HepG2 (cell line): ENCODE data around the gene DUSP9. TPM values are rescaled to one million over a fixed set of nuclear protein-coding genes. Genes with fewer than 3 reads are reported as not detected.

Experiments used
- ATAD3A ChIP-seq: sonication (generic); formaldehyde crosslinking; IDR thresholded peaks from 2 replicates; pipeline ENCODE4 v1.4.0; 2020; ENCODE audit warnings: missing genetic modification reagents
- CAMTA2 ChIP-seq: sonication (generic); formaldehyde crosslinking; IDR thresholded peaks from 2 replicates; pipeline ENCODE4 v1.4.0; 2020; ENCODE audit warnings: mild to moderate bottlenecking, missing genetic modification reagents, borderline replicate concordance
- GTF2F1 ChIP-seq: fragments of 150-350 bp; IDR thresholded peaks from 2 replicates; pipeline ENCODE4 v1.6.1; 2014; ENCODE audit warnings: low read length
- MATR3 ChIP-seq: sonication (generic); formaldehyde crosslinking; IDR thresholded peaks from 2 replicates; pipeline ENCODE4 v1.4.0; 2020; ENCODE audit warnings: missing genetic modification reagents
- SALL1 ChIP-seq: sonication (generic); formaldehyde crosslinking; IDR thresholded peaks from 2 replicates; pipeline ENCODE4 v1.8.0; 2022; ENCODE audit warnings: mild to moderate bottlenecking, missing genetic modification reagents
- SYNCRIP ChIP-seq: fragments of 200-400 bp; formaldehyde crosslinking; IDR thresholded peaks from 2 replicates; pipeline ENCODE4 v1.6.1; 2018; ENCODE audit warnings: mild to moderate bottlenecking, low read depth, low read length; ENCODE audit not compliant: insufficient read depth
- ZBTB42 ChIP-seq: sonication (generic); formaldehyde crosslinking; IDR thresholded peaks from 2 replicates; pipeline ENCODE4 v1.5.0; 2020; ENCODE audit warnings: mild to moderate bottlenecking, missing genetic modification reagents
- ZBTB7A ChIP-seq: sonication (generic); formaldehyde crosslinking; IDR thresholded peaks from 2 replicates; pipeline ENCODE4 v1.8.0; 2022; ENCODE audit warnings: mild to moderate bottlenecking, missing genetic modification reagents
- ZNF20 ChIP-seq: sonication (generic); formaldehyde crosslinking; IDR thresholded peaks from 2 replicates; pipeline ENCODE4 v1.4.0; 2020; ENCODE audit warnings: mild to moderate bottlenecking, moderate library complexity, missing genetic modification reagents
- polyA plus RNA-seq, 8 experiments: library from polyadenylated mRNA; depleted of rRNA in 3 of 8; stranded (reverse) in 7 of 8; unstranded in 1 of 8; fragments of >200 nt; fragmentation: Illumina TruSeq in 4 of 8; extraction: Trizol in 4 of 8; gene quantifications; 2 replicates each; pipeline versions ENCODE4 v1.2.1 to v1.2.3, GENCODE V29; 2011 to 2016; ENCODE audit warnings: low read depth in 4 of 8, missing spikeins in 1 of 8, mixed read lengths in 1 of 8; ENCODE audit not compliant: insufficient read depth in 1 of 8
- total RNA-seq, 5 experiments: library from RNA; depleted of rRNA; stranded (reverse); fragments of >200 nt; fragmentation: Illumina TruSeq; extraction: Trizol; gene quantifications; 2 replicates each; pipeline ENCODE4 v1.2.3, GENCODE V29; 2016; ENCODE audit warnings: low read depth in 1 of 5
- TF ChIP-seq, protein P1 (sequence below): IDR thresholded peaks from 2 replicates; pipeline ENCODE4 v1.4.0; 2020; ENCODE audit warnings: mild to moderate bottlenecking, missing genetic modification reagents
- TF ChIP-seq, protein P2 (sequence below): sonication (generic); formaldehyde crosslinking; IDR thresholded peaks from 2 replicates; pipeline ENCODE4 v1.4.0; 2020; ENCODE audit warnings: missing genetic modification reagents, borderline replicate concordance
- TF ChIP-seq, protein P3 (sequence below): IDR thresholded peaks from 2 replicates; pipeline ENCODE4 v1.6.1; 2016; ENCODE audit warnings: missing genetic modification reagents, missing compliant biosample characterization
- TF ChIP-seq, protein P4 (sequence below): sonication (generic); formaldehyde crosslinking; IDR thresholded peaks from 2 replicates; pipeline ENCODE4 v1.8.1; 2022; ENCODE audit warnings: mild to moderate bottlenecking, missing genetic modification reagents
- TF ChIP-seq, protein P5 (sequence below): sonication (generic); formaldehyde crosslinking; IDR thresholded peaks from 2 replicates; pipeline ENCODE4 v1.5.0; 2020; ENCODE audit warnings: mild to moderate bottlenecking, missing genetic modification reagents, borderline replicate concordance

DUSP9 gene
- total and polyA plus RNA-seq, 2 of the 13 experiments (the other 11 are each of a cell fraction or from before 2014, with no cell fraction given) = 235 to 435 TPM

DNA sequence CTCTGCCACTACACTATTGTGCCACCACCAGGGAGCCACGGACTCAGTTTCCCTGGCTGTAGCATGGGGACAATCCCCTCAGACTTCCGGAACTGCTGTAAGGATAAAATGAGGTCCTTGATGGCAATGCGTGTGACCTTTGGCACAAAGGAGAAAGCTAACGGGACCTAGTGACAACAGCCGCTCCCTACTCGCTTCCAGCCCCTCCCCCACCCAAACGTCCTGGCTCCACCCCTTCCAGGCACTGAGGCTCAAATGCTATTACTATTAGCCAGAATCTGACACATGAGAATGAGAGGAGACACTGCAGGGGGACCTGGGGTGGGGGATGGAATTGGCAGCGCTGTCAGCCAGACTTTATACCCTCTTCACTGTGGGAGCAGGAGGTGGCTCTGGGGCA, 5.4 kb upstream of the DUSP9 start (continued):
- TF ChIP-seq, protein P1, sequence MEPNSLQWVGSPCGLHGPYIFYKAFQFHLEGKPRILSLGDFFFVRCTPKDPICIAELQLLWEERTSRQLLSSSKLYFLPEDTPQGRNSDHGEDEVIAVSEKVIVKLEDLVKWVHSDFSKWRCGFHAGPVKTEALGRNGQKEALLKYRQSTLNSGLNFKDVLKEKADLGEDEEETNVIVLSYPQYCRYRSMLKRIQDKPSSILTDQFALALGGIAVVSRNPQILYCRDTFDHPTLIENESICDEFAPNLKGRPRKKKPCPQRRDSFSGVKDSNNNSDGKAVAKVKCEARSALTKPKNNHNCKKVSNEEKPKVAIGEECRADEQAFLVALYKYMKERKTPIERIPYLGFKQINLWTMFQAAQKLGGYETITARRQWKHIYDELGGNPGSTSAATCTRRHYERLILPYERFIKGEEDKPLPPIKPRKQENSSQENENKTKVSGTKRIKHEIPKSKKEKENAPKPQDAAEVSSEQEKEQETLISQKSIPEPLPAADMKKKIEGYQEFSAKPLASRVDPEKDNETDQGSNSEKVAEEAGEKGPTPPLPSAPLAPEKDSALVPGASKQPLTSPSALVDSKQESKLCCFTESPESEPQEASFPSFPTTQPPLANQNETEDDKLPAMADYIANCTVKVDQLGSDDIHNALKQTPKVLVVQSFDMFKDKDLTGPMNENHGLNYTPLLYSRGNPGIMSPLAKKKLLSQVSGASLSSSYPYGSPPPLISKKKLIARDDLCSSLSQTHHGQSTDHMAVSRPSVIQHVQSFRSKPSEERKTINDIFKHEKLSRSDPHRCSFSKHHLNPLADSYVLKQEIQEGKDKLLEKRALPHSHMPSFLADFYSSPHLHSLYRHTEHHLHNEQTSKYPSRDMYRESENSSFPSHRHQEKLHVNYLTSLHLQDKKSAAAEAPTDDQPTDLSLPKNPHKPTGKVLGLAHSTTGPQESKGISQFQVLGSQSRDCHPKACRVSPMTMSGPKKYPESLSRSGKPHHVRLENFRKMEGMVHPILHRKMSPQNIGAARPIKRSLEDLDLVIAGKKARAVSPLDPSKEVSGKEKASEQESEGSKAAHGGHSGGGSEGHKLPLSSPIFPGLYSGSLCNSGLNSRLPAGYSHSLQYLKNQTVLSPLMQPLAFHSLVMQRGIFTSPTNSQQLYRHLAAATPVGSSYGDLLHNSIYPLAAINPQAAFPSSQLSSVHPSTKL (CRISPR knock-in tag) = peak; percentile 28; the same call in 1 of the 2 replicates
- TF ChIP-seq, protein P2, sequence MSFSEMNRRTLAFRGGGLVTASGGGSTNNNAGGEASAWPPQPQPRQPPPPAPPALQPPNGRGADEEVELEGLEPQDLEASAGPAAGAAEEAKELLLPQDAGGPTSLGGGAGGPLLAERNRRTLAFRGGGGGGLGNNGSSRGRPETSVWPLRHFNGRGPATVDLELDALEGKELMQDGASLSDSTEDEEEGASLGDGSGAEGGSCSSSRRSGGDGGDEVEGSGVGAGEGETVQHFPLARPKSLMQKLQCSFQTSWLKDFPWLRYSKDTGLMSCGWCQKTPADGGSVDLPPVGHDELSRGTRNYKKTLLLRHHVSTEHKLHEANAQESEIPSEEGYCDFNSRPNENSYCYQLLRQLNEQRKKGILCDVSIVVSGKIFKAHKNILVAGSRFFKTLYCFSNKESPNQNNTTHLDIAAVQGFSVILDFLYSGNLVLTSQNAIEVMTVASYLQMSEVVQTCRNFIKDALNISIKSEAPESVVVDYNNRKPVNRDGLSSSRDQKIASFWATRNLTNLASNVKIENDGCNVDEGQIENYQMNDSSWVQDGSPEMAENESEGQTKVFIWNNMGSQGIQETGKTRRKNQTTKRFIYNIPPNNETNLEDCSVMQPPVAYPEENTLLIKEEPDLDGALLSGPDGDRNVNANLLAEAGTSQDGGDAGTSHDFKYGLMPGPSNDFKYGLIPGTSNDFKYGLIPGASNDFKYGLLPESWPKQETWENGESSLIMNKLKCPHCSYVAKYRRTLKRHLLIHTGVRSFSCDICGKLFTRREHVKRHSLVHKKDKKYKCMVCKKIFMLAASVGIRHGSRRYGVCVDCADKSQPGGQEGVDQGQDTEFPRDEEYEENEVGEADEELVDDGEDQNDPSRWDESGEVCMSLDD = no peak
- TF ChIP-seq CAMTA2 (CRISPR knock-in tag) (no peak), ATAD3A (no peak), SYNCRIP (no peak), ZBTB42 (CRISPR knock-in tag) (no peak), SALL1 (CRISPR knock-in tag) (no peak), MATR3 (CRISPR knock-in tag) (no peak), GTF2F1 (no peak), ZBTB7A (no peak), ZNF20 (CRISPR knock-in tag) (no peak)
- TF ChIP-seq, protein P3, sequence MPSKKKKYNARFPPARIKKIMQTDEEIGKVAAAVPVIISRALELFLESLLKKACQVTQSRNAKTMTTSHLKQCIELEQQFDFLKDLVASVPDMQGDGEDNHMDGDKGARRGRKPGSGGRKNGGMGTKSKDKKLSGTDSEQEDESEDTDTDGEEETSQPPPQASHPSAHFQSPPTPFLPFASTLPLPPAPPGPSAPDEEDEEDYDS = no peak
- TF ChIP-seq, protein P4, sequence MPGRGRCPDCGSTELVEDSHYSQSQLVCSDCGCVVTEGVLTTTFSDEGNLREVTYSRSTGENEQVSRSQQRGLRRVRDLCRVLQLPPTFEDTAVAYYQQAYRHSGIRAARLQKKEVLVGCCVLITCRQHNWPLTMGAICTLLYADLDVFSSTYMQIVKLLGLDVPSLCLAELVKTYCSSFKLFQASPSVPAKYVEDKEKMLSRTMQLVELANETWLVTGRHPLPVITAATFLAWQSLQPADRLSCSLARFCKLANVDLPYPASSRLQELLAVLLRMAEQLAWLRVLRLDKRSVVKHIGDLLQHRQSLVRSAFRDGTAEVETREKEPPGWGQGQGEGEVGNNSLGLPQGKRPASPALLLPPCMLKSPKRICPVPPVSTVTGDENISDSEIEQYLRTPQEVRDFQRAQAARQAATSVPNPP = no peak
- TF ChIP-seq, protein P5, sequence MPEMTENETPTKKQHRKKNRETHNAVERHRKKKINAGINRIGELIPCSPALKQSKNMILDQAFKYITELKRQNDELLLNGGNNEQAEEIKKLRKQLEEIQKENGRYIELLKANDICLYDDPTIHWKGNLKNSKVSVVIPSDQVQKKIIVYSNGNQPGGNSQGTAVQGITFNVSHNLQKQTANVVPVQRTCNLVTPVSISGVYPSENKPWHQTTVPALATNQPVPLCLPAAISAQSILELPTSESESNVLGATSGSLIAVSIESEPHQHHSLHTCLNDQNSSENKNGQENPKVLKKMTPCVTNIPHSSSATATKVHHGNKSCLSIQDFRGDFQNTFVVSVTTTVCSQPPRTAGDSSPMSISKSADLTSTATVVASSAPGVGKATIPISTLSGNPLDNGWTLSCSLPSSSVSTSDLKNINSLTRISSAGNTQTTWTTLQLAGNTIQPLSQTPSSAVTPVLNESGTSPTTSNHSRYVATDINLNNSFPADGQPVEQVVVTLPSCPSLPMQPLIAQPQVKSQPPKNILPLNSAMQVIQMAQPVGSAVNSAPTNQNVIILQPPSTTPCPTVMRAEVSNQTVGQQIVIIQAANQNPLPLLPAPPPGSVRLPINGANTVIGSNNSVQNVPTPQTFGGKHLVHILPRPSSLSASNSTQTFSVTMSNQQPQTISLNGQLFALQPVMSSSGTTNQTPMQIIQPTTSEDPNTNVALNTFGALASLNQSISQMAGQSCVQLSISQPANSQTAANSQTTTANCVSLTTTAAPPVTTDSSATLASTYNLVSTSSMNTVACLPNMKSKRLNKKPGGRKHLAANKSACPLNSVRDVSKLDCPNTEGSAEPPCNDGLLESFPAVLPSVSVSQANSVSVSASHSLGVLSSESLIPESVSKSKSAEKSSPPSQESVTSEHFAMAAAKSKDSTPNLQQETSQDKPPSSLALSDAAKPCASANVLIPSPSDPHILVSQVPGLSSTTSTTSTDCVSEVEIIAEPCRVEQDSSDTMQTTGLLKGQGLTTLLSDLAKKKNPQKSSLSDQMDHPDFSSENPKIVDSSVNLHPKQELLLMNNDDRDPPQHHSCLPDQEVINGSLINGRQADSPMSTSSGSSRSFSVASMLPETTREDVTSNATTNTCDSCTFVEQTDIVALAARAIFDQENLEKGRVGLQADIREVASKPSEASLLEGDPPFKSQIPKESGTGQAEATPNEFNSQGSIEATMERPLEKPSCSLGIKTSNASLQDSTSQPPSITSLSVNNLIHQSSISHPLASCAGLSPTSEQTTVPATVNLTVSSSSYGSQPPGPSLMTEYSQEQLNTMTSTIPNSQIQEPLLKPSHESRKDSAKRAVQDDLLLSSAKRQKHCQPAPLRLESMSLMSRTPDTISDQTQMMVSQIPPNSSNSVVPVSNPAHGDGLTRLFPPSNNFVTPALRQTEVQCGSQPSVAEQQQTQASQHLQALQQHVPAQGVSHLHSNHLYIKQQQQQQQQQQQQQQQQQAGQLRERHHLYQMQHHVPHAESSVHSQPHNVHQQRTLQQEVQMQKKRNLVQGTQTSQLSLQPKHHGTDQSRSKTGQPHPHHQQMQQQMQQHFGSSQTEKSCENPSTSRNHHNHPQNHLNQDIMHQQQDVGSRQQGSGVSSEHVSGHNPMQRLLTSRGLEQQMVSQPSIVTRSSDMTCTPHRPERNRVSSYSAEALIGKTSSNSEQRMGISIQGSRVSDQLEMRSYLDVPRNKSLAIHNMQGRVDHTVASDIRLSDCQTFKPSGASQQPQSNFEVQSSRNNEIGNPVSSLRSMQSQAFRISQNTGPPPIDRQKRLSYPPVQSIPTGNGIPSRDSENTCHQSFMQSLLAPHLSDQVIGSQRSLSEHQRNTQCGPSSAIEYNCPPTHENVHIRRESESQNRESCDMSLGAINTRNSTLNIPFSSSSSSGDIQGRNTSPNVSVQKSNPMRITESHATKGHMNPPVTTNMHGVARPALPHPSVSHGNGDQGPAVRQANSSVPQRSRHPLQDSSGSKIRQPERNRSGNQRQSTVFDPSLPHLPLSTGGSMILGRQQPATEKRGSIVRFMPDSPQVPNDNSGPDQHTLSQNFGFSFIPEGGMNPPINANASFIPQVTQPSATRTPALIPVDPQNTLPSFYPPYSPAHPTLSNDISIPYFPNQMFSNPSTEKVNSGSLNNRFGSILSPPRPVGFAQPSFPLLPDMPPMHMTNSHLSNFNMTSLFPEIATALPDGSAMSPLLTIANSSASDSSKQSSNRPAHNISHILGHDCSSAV (CRISPR knock-in tag) = no peak
